NCI-H69 (cell line): Measurements from ENCODE around the gene TPCN2.

ENCODE experiments used
- DNase-seq: peaks from one replicate; lab custom pipeline; 2025; lab: John Stamatoyannopoulos, UW

The TPCN2 gene

DNA sequence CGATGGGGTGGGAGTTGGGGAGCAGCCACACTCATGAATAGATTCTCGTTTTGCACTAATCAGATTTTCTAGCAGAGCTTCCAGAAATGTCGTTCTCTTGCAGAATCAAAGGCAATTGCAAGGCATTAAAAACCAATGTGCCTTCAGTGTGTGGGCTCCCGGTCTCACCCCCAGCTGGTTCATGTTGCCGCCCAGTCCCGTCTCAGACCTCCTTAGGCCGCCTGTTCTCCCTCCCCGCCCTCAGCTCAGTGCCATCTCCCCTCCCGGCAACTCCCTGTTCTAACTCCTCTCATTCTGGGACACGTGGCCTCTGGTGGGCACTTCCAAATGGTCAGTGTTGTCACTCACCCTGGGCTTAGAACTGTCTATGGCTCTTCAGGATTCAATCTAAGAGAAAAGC is 64.5 kb downstream of the TPCN2 start:
- no peak for DNase-seq

DNA sequence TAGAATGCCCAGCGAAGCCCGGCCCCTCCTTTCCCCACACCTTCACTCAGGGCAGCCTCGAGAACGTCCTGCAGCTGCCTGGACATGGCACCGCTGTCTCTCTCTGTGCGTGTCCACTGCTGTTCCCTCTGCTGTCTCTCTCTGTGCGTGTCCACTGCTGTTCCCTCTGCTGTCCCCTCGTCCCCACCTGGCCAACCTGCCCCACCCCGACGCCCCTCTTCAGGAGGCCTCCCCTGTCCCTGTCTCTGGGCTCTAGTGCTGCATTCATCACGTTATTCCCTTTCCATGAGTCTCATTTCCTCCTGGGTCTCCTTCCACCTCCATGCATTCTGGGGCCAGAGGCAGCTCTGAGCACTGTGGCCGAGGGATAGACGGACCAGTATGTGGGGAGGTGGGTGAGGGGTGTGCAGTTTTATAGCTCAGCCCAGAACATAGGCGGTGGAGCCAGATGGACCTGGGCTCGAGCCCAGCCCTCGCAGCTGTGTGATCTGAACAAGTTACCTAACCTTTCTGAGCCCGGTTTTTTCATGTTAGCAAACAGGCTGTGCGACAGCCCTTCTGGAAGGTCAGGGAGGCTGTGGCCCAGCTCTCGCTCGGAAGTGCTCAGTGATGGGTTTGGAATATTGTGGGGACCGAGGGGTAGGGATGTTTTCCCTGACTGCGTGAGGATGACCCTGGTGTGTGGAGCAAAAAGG is 65.1 kb downstream of the TPCN2 start:
- no peak for DNase-seq

DNA sequence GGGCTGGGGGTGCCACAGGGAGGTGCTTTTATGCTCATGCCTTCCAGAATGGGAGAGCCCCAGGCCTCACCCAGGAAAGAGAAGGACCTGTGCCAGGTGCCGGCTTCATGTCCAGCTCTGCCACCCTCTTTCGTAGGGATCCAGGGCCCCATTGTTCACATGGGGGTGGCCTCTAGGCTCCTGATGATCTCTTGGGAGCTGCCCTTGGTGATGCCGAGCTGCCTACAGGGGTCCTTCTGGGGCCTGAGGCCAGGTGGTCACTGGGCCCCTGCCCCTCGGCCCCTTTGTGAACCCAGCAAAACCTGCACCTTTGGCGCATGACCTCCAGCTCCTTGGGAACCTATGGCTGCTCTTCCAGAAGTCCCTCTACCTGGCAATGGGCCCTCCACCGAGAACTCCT is 65.6 kb downstream of the TPCN2 start:
- no peak for DNase-seq

DNA sequence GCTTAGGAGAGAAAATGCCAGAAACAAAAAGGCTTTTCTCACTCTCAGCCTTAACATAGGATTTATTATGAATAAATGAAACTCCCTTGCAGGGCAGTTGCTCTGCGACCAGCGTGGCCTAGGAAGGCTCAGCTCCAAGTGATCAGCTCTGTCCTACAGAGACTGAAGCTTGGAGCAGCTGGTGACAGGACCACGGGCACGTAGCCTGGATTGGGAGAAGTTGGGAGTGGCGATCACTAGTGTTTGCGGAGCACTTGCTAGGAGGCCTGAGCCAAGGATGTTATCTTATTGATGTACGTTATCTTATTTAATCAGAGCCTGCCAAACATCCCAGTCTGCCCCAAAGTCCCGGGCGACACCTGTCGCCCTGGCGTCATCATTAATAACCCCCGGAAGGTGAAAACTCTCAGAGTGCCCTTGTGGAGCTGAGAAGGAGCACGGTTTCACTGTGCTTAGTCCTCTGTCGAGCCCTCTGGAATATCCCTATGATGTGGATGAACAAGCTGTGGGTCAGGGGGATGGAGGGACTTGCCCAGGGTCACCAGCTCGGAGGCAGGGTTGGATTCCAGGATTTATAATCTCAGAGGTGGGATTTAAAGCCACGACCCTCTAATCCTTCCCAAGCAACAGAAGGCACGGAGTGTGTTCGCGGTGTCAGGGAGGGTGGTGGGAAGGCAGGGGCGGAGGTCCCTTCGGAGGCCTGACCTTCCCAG is 66.2 kb downstream of the TPCN2 start:
- DNase-seq = no peak

DNA sequence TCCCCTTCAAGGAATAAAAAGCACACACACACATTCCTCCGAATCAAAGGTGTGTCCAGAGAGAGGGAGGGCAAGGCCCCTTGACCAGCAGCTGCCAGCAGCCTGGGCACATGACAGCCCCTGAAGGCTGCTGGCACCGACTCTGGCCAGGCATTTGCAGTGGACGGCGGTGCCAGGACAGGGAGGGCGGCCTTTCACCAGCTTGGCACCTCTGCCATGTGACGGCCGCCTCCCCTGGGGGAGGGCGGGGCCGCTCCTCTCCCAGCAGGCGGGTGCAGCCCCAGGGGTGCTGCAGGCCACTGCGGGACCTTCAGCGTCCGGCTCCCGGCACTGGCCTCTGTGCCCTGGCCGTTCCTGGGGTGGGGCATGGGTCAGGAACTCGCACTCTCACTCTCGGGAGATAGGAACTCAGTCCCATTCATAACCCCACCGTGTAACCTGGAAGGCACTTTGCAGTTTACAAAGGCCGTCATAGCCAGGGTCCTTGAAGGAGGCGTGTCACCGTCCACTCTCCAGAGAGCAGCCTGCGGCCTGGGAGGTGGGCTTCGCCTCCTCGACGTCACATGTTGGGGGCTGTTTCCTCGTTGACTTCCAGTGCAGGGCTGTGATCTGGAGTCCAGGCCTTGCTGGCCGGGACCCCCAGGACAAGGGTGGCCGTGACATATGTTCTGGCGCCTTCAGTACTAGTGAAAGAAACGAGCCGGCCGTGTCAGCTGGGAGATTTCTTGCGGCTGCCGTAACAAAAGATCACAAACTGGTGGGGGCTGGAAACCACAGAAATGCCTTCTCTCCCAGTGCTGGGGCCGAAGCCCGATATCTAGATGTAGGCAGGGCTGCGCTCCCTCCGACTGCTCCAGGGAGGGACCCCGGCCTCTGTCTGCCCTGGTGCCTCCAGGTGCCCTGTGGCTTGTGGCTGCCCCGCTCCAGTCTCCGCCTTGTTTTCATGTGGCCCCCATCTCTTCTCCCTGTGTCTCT is 67.1 kb downstream of the TPCN2 start:
- DNase-seq = no peak

DNA sequence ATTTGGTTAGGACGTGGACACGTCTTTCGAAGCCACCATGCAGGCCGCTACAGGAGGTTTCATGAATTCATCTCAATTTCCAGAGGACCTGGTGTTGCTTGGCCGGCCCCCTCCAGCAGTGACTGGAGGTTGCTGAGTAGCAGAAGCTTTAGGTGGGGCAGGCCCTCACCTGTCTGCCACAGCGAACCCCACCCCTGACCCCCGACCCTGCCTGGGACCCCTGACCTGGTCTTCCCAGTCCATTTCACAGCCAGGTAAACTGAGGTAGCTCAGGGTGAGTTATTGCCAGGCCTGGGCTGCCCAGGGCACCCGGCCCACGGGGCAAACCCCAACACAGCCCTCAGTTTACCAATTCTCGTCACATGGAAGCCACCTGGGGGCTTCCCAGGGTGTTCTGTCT is 67.9 kb downstream of the TPCN2 start:
- DNase-seq = no peak

DNA sequence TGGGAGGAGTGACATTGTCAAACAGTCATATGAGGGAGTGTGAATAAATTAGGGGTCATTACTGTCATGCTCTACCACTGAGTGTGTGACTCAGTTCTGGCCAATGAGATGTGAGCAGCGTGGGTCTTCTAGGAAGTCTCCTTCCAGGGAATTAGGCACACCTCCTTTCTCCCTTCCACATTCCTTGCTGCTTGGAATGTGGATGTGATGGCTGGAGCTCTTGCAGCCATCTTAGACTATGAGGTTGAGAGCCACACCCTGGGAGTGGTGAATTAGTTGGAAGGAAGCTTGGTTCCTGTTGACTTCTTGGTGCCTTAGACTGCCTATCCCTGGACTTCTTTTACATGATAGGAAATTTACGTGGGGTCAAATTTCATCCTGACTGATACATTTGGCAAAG is 70.5 kb downstream of the TPCN2 start:
- no peak for DNase-seq

DNA sequence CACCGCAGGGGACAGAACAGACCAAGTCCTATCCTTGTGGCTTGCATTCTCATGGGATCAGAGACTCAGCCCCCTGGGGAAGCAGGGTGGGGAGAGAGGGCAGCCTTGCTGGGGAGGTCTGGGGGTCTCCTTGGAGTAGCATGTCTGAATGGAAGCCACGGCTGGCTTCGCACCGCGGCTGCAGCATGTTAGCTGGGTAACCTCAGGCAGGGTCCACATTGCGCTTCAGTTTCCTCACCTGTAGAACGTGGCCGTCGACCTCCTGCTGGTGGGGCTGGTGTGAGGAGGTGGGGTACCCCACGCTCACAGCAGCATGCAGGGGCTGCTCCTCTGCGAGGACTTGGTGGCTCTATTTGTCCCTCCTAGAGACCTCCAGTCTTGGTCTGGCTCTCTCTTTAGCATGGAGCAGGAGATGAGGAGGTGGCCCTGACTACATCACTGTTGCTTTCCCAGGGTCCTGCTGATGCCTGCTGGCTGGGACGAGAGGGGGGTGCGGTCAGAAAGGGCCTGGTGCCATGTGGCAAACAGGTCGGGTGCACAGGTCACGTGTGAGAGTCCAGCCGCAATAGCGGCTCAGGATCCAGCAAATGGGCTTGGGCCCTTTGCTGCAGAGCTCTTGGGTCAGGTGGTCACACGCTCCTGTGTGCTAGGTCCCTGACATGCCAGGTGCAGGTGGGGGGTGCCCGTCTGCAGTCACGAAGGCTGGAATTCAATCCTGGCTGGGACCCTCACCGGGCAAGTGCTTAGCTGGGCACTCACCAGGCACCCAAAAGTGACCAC is 71.6 kb downstream of the TPCN2 start:
- no peak for DNase-seq

DNA sequence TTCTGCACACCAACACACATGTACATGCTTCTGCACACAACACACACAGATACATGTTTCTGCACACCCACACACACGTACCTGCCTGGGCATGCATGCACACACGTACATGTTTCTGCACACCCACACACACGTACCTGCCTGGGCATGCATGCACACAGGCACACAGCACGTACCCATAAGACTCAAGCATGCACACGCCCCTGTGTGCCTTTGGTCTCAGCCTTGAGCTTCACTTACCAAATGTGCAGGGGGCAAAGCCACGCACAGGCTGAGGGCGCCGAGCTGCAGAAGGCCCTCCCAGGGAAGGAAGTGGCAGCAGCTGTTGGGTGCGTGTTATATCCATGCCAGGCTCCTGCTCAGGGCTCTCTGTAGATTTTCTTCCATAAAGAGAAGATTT is 72.3 kb downstream of the TPCN2 start:
- DNase-seq = no peak

DNA sequence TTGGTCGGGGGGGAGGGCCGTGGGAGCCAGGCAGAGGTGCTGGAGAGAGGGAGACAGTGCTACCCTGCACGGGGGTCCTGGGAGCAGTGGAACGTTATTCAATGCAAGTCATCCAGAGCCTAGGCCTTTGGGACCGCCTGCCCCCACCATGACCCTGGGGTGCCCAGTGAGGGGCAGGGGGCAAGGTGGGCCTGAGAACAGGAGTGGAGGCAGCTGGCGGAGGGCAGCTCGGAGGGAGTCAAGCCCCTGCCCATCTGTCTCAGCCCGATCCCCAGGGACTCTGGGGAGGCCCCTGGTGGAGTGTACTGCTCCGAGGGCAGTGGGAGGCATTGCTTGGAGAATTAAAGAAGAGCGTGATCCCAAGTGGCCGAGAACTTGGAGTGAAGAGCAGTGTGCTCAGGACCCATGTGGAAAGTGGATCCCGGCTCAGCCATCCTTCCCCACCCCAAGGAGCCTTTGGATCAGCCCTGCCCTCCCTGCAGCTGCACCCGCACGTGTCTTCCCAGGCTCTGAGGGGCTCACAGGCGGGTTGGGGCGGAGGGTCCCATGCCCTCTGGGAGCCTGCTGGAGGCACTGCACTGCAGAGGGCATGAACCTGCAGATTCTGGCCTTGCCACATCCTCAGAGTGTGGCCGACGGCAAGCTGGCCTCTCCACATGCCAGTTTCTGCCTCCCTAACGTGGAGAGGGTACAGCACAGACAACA is 73.0 kb downstream of the TPCN2 start:
- no peak for DNase-seq

DNA sequence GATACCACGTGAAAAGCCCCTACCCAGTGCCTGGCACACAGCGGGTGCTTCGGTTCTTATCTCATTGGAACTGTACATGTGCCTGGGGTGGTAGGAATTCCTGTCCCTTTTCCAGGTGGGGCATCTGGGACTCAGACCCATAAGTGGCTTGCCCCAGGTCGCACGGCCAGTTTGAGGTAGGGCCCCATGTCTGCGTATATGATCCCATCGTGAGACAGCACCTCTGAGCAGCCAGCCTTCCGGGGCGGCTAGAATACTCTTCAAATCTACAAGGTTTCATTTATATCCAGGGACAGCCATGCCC is 73.5 kb downstream of the TPCN2 start:
- DNase-seq = no peak

DNA sequence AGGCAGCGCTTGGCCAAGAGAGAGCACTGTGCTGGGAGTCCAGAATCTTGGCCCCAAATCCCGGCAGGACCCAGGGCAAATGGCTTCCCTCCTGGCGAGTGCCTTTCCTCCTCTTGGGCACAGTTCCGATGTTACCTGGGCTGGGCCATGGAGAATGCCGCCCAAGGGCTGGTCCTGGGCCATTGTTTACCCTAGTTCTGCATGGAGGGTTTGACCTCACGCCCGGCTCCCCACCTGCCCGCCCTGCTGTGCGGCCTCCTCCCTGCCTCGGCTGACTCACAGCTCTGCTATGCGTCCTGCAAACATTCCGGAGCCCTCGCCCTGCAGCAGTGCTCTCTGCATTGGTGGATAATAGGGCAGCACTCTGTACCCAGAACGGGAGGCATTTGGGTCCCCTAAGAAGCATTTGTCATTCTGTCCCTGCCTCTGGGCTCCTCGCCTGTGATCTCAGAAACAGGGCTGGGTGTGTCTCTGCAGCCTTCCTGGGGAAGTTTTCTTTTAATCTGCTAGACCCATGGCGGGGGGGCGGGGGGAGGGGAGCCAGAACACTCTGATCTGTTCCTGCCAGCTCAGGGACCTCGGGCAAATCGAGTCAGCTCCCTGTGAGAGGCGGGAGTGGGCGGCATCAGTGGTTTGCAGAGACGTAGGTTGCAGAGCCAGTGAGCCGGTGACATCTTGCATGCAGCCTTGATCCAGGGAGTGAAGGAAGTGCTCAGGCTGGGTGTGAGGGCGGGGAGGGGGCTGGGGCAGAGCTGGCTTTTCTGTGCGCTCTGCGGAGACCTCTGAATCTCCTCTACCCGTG is 74.1 kb downstream of the TPCN2 start:
- peak; percentile 65 for DNase-seq

DNA sequence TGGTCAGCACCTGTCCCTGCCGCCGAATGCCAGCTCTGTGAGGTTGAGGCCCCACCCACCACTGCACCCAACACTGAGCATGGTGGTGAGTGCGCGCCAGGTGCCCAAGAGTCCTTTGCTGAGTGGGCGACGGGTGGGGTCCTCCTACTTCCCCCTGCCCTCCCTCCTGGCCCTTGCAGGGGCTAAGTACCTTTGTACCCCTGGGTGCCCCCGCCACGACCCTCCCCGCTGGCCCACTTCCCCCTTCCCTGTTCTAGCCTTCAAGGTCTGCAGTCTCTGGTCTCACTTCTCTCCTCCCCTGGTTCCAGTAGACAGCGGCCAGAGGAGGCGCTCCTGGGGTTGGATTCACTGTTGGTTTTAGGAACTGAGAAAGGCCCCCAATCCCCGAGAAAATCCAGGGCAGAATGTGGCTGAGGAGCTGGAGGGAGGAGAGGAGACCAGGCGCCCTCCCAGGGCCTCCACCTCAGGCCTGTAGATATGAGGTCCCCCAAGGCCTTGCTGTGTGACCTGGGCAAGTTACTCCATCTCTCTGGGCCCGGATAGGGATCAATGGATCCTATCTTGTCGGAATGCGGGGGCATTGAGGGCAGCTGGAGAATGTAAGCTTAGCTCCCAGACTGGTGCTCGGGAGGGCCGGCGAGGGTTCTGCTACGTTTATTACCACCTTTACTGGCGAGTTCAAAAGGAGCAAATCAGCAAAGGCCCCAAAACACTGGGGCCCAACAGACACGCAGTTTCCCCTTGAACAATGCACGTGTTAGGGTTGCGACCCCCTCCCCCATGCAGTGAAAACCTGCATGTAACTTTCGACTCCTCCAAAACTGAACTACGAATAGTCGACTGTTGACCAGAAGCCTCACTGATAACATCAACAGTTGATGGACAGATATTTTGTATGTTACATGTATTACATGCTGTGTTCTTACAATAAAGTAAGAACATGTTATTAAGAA is 75.1 kb downstream of the TPCN2 start:
- DNase-seq = no peak

DNA sequence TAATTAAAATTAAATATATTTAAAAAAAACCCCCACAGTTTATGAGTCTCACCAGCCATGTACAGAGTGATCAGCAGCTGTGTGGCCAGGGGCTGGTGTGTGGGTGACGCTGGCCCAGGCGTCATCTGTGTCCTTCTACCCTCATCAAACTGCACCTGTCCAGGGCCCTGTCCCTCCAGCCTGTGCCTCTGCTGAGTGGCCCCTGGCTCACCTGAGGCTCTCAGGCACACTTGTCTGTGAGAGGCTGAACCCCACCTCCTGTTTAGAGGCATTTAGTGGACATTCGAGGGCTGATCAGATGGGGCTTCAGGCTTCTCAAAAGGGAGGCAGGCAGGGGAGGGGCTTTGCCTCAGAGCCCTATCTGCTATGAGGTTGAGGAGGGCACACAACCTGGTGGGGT is 77.1 kb downstream of the TPCN2 start:
- DNase-seq = no peak

DNA sequence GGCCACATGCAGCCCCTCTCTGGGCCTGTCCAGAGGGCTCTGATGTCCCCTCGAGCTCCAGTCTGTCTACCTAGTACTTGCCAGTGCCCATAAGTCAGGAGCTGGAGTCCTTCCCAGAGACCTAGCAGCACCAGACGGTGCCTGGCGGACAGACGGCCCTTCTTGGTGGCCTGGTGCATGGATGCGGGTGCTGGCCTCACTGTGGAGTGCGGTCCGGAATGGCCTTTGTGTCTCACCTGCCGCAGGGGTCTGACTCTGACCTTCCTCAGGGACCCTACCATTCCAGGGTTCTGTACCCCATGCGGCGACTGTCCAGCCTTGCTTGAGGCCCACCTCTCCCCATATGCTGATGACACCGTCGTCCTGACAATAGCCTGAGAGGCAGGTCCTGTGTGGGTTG is 77.6 kb downstream of the TPCN2 start:
- DNase-seq = no peak

DNA sequence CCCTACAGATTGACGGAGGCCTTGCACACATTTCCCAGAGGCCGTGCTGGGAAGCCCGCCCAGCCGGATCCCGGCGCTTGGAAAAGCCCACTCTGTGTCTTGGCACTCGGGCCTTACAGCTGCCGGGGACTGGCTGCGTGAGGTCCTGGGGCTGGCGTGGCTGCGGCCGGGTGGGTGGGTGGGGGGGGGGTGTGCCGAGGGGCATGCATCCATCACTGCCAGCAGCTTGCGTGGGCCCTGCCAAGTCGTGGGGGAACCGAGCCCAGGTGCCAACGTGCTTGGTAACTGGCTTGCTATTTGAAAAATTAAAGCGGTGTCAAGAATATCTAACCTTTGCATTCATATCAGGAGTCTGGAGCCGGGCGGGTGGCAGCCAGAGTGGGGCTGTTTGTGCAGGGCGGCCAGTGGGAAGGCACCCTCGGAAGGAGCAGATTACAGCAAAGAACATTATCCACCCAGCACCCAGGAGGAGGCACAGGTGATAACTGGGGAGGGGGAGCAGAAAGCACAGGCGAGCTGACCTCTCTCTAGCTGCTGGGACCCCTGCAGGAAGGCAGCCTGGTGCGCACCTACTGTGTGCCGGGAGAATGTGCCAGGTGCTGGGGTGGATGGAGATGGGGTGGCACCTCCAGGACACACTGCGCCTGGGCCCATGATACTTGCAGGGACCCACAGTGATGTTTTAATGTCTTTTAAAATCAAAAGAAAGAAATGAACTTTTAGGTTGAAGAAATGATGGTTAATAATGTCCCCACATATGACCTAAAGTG is 78.5 kb downstream of the TPCN2 start:
- DNase-seq = no peak

DNA sequence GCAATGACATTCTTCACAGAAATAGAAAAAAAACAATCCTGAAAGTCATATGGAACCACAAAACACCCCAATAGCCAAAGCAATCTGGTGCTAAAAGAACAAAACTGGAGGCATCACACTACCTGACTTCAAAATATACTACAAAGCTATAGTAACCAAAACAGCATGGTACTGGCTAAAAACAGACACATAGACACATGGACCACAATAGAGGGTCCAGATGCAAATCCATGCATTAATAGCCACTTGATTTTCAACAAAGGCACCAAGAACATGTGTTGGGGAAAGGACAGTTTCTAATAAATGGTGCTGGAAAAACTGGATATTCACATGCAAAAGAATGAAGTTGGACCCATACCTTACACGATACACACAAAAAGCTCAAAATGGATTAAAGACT is 79.2 kb downstream of the TPCN2 start:
- no peak for DNase-seq

DNA sequence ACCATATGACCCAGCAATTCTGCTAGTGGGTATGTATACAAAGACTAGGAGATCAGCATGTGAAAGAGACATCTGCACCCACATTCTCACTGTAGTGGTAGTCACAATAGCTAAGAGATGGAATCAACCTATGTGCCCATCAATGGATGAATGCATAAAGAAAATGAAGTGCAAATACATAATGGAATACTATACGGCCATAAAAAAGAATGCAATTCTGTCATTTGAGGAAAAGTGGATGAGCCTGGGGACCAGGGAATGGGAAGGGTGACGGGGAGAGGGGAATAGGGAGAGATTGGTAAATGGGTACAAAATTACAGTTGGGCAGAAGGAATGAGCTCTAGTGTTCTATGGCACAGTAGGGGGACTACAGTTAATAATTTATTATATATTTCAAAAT is 80.3 kb downstream of the TPCN2 start:
- DNase-seq = no peak

DNA sequence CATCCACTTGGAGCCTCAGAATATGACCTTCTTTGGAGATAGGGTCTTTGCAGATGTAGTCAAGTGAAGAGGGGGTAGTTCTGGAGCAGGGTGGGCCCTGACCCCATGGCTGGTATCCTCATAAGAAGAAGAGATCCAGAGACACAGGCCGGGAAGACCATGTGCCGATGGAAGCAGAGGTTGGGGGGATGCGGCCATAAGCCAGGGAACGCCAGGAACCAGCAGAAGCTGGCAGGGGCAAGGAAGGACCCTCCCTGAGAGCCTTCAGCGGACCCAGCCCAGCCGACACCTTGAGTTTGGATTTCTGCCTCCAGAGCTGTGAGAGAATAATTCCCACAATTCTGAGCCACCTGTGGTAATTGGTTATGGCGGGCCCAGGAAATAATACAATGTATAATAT is 80.9 kb downstream of the TPCN2 start:
- DNase-seq = no peak
